Measurements from ENCODE around the gene FXYD2.

Gene FXYD2

DNA sequence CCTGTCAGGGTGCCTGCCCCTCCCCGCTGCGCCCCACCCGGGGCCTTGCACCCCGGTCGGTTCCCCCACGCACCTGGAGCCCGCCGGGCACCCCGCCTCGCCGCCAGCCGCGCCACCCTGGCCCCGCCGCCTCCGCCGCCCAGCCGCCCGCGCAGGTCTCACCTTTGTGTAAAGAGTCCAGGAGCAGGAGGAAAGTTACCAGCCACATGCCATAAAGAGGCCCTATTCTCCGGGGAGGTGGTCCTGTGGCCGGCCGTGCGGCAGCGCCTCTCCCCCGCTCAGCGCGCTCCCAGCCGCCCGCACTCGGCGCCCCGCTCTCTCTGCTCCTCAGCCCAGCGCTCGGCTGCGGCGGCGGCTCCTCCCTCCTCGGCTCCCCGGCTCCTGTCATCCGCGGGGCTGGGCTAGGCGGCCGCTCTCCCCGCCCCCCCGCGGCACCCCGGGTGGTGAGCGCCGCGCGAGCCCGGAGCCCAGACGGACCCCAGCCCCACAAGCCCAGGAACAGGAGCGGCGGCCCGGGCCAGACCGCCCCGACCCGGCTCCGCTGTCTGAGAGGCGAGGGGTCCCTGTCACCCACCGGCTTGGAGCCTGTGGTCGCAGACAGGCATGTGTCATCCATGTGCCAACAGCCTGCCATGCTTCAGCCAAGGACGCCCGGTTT lies 27.5 kb downstream of the FXYD2 start, which contains the start of gene DSCAML1:
DSCAML1 (minus strand) TSS at position 345 of the 658 bp plus-strand sequence; CDS start at position 208, 137 bp downstream.
- DNase-seq (ENCODE audit: low read depth): no peak

DNA sequence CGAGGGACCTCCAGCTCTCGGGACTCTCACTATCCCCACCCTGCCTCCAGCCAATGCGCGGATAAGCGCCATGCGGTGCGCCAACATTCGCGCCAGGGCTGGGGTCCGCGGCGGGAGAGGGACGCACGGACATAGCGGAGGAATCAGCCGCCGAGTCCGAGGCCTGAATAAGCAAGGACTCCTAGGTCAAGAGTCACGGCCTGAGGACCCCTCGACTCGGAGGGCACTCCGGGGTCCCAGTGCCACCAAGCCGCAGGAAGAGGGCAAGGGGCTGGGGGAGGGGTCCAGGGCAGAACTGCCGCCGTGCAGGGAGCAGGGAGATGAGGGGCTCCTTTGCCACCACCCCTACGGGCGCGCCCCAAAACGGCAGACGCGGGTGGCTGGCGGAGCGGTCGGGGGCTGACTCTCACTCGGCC lies 28.1 kb downstream of the FXYD2 start:
- no peak for DNase-seq (ENCODE audit: low read depth)

DNA sequence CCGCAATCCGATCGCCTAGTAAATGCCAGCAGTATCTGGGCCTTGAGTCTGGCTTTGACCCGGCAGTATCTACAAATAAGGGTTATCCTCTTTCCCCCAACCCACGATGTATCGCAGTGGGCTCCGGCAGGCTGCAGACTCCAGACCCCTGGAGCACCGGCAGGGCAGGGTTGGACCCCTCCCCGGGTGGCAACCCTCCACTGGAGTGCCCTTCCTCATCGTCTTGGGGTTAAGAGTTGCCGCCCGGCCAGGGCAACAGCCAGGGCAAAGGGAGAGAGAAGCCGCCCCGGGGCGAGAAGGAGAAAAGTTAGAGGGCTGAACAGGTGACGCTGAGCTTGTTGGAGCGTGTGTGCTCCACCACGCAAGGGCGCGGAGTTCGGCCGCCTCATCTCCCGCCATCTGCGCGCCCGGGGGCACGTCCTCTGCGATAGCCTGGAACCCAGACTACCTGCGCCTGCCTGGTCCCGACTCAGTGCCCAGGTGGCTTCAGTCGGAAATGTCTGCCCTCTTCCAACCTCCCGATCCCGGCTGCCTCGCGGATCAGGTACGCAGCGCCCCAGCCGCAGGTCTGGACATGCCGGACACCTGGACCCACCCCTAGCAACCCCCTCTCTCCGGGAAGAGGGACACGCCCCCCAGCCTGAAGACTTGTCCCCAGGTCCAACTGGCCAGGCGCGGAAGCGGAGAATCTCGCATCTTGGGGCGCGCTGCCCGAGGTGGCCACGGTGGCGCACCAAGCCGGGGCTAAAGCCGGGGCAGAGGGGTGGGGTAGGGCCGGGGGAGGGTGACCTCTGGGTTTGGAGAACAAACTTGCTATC lies 28.7 kb downstream of the FXYD2 start:
- DNase-seq (ENCODE audit: low read depth): no peak

DNA sequence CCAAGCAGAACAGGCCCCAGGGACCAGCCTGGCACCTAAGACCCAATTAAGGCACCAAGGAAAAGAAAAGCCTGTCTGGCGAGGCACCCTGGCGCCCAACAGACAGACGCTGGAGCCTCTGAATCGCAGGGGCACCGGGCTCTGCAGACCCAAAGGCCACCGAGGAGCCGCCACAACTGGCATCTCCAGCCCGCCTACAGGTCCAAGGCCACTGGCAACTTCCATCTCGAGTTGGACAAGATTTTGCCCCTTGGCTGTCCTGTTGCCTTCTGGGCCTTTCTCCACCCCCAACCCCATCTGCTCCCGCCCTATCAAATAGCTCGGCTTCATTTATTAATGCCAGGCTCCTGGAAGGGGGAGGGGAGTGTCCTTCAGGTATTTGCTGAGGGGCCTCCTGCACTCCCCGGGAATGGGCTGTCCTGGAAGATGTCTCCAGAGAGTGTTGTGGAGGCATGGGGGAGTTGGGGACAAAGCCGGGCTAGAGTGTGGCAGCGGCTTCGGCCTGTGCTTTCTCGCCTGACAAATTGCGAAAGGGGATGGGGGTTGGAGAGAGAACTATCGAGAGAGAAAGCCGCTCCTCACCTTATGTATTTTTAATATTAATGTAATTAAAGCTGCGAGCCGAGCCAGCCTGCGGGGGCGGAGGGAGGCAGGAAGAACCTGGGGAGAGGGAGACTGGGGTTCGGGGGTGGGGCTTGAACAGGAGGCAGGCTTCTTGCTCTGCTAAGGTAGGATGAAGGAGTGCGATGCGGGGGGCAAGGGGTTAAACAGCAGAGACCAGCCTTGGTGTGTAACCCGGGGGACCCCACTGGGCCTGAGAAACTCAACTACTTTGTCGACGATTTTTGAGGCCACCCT lies 29.5 kb downstream of the FXYD2 start:
- DNase-seq (ENCODE audit: low read depth): no peak

DNA sequence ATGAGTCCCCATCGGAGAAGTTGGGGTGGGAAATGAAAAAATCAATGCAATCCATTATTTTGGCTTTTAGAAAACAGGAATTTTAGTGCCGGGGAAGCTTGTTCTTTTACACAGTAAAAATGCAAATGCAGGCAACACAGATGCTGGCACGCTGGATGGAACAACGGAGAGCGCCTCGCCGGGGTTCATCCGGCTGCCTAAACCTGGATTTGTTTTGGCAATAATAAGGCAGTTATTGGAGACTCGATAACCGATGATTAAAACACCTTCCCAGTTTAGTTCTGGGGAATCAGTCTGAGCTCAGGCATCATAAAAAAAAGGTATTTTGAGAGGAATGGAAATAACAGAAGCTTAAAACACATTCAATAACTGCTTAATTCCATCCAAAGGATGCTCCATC lies 30.4 kb downstream of the FXYD2 start:
- DNase-seq (ENCODE audit: low read depth): no peak

DNA sequence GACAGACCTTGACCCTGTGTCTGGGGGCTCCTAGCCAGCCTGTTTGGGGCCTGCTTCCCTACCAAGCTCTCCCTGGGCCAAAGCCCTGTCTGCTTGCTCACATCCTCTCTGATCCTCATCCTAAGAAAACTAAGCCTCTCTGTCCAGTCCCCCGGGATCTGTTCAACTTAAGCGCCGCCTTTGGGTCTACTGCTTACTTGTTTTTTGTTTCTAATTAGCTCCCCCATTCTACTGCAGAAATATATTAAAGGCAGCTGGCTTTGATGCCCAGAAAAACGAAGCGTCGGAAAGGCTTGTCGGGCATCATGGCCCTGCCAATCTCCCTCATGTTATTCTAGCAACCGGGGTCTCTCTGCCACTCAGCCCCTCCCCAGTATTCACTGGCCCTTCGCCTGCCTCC lies 31.0 kb downstream of the FXYD2 start:
- no peak for DNase-seq (ENCODE audit: low read depth)

DNA sequence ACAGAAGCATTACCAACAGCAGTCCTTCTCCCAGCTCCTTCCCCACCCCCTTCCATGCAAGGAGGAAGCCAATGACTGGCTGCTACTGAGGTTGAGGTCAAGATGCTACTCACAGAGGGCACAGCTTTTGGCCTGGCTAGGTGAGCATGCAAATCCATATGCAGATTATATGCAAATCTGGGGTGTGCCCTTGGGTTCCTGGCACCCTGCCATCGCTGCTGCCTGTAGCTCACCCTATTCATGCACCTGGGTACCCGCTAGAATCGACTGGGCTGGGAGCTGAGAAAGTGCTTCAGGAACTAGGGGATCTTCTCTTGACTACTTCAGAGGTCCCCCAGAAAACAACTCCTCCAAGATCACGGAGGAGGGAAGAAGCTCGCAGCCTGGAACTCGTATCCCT lies 31.6 kb downstream of the FXYD2 start:
- no peak for DNase-seq (ENCODE audit: low read depth)

DNA sequence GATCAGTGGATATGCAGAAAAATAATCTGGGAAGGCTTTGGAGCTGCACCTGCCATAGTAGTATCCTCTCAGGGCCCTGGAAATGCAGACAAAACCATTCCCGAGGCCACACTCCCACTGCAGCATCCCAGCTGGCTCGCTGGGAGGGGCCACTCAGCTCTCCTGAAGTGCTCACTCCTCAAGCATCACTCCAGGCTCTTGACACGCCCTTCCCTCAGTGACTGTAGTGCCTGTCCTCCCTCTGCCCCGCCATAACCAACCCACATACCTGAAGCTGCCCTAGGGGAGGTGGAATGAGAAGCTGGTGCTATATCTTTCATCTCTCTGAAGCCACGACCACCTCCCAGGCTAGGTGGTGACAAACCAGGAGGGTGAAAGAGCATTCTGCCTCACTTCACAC lies 32.3 kb downstream of the FXYD2 start:
- no peak for DNase-seq (ENCODE audit: low read depth)

DNA sequence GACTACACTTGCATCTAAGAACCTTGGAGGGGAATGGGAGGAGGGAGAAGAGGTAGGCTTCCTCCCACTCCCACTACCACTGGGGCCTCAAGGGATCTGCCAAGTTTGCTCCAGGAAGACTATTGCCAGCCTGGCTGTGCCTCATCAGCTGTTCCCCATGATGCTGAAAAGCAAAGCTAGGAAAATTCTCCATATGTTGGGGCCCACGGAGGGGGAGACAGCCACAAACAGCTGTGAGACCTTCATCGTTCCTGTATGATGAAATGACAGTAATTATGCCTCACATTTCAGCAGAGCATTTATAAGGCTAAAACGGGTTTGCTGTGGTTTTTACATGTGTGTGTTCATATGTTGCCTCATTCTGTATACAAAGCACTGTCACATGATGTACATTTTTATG lies 34.3 kb downstream of the FXYD2 start:
- DNase-seq (ENCODE audit: low read depth): no peak

DNA sequence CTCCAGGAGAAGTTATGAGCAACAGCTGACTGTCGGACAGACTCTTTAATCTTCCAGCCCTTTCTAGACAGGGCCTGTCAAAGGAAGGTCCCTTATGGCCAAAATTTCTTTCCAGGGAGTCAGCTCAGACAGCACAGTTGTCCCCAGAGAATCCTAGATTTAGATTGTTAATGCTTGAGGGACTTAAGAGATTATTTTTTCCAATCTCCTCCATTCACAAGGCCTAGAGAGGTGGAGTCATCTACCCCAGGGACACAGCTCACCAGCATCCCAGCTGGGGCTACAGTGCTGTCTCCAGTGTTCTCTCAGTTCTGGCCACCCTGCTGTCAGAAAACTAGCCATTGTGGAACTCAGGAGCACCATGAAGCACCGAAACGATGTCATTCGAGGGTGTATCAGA lies 35.3 kb downstream of the FXYD2 start:
- DNase-seq (ENCODE audit: low read depth): no peak

DNA sequence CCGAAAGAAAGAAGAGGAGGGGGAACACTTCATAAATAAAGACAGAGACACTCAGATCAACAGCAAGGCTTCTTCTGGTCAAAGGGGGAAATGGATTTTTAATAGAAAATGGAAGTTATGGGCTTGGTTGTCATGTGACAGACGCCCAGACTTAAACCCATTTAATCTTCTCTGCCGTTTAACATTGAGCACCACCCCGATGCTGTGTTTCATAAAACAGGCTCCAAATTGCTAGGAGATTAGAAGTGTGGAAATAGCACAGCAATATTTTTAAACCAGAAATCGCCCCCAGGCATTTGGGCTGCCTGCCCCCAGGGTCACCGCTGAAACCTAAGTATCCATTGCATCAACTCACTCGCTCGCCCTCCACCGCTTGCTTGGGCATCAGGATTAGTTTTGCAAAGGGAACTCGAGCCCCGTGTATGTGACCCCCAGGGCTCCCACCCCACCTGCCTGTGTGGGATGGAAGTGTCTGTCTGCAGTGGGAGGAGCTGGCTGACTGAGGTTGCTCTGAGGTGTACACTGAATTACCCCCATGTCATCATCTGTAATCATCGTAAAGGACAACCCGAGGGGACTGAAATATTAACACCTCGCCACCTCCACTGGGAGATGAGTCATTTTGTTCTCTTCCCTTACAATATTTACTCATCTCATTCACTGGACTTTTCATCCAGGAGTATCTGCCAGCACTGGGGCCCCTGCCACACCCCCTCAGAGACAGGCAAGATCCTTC lies 38.2 kb downstream of the FXYD2 start:
- no peak for DNase-seq (ENCODE audit: low read depth)

DNA sequence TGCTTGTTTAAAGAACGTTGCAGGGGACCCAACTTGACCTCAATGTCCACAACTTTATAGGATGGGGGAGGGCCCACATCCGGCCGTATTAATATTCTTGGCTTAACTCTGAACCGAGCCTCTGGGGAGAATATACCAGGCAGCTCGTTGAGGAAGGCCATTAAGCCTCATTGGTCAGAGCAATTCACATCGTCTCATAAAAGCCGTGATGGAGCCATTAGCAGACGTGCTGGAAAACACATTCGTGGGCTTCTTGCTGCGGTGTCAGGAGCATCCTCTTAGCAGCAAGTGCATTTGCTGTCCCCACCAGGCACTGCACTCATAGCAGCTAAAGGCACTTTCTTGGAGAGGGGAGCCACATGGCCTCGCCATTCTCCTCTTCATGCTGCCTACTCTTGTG lies 42.4 kb downstream of the FXYD2 start:
- no peak for DNase-seq (ENCODE audit: low read depth)

DNA sequence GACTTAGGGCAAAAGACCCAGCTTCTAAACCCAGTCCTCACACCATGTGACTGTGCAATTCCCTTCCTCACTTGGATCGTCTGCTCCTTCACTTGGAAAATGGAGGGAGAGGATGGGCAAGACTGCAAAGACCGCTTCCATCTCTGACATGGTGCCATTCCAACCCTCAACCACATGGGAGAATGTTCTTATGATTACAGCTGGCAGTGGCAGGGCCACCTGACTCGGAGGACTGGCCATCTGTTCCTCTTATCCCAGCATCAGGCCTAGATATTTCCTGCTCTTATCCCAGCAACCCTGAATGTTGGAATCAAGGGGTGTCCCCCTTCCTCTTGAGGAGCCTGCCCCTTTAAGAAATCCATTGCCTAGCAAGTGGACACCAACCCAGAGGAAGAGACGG lies 42.9 kb downstream of the FXYD2 start:
- no peak for DNase-seq (ENCODE audit: low read depth)

DNA sequence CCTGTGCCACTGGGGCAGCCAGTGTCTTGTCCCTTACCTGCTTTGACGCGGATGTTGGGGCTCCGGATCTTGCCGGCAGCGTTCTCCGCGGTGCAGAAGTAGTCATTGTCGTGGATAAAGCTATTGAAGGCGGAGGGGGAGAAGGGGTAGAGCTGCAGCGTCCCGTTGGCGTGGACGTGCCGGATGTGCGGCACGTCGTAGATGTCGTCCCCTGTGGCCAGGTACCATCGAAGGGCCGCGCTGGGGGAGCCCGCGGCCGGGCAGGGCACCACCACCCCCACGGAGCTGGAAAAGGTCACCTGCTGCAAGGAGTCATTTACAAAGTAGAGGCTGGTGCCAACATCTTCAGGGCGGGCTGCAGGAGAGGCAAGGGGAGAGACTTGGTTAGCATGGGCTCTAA lies 44.1 kb downstream of the FXYD2 start:
- DNase-seq (ENCODE audit: low read depth): no peak

DNA sequence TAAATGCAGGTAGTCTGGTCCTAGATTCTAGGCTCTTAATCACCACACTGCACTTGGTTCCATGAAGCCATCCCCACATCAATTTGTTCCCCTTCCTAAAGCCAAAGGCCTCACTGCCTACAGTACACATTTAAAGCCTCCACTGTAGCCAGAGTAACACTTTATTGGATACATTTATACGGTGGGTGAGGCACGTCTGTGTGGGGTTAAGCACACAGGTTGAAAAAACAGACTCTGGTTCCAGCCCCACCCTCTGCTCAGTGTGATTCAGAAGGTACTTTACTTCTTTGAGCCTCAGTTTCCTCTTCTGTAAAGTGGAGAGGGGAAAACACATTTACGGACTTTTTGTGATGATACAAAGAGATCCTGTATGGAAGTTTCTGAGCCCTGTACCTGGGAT lies 50.0 kb downstream of the FXYD2 start:
- DNase-seq (ENCODE audit: low read depth): no peak

DNA sequence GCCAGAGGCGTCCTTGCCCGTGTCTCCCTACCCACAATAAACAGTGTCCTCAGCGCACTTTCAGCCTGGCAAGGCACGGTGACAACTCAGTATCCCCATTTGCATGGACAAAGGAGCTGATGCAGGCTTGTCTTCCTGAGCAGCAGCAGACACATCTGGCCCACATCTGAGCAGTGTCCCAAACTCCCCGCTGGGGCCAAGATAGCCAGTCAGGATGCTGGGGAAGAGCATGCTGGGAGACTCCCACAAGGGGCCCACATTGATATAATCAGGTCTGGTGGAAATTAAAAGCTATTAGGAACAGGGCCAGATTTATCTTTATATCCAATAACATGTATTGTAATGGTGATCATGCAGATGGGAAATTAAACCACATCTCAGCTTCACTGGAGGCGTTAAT lies 52.2 kb downstream of the FXYD2 start:
- no peak for DNase-seq (ENCODE audit: low read depth)

DNA sequence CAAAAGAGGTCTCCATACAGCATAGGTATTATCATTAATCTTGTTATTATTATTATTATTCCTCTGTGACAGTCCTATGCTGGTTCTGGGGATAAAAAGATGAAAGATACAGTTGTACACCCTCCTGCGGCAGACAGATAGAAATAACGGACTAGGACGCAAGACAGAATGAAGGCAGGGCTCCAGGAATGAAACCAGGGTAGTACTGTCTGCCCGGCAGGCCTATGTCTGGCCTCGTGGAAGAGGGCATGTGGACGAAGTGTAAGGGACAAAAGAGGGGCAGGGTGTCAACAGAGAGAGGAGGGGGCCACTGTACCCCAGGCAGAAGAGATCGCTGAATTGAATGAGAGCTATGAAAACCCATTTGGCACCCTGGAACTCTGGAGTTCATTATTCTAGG lies 52.7 kb downstream of the FXYD2 start:
- DNase-seq (ENCODE audit: low read depth): no peak

DNA sequence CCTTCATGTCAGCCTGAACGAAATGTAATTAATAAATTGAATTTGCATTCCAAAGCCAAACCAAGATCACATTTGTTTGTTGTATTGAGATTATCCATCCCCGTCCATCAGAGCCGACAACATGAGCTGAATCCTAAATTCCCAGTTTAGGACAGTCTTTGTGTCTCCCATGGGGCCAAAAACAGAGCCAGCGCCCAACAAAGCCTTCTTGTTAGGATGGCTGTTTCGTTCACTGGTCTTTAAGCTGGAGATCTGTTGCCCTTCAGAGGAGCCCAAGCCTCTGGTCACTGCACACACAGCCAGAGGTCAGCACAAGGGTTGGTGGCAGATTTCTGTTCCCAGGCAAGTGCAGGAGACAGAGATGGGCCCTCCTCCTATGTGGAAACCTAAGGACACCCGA lies 53.3 kb downstream of the FXYD2 start:
- DNase-seq (ENCODE audit: low read depth): no peak

DNA sequence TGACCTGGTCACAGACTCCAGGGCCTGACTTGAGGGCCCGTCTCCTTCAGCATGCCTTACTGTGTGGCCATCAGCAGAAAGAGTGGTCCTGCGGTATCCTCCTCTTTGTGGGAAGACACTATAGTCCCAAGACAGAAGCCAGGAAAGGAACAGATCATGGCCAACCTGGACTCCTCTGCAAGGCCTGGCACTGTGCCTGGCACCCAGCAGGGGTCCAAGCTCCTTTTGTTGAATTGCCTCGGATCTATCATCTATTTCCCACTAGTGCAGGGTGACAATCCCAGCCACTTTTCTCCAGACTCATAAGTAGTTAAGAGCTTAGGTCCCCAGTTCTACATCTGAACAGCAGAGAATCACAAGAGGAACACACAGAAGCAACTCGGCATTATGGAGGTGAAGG lies 54.5 kb downstream of the FXYD2 start:
- DNase-seq (ENCODE audit: low read depth): no peak

Data from ELR (cell line).